SU-DHL-6 (cell line): ENCODE results near the gene FOXD4L1.
"Not testable (repeated sequence)": the region's sequence is repeated elsewhere in the genome, so short reads cannot be mapped to it uniquely, and the experiment has no call there.

ENCODE experiments used
- EZH2phosphoT487 ChIP-seq: fragments of 200-600 bp; sonication (generic), shearing (Covaris generic); conservative IDR thresholded peaks from 2 replicates; pipeline ENCODE4 v1.6.1; 2018; ENCODE audit warnings: mild to moderate bottlenecking, antibody characterized with exemption, low read length, moderate library complexity, mixed read lengths
- TF ChIP-seq, protein P1 (sequence below): fragments of 200-600 bp; sonication (generic); IDR thresholded peaks from one replicate; pipeline ENCODE4 v1.5.1; 2017; ENCODE audit warnings: antibody characterized with exemption, mild to moderate bottlenecking, low read length, moderate library complexity; ENCODE audit not compliant: insufficient read depth, poor library complexity, severe bottlenecking

GRCh38 chr2:113515457-113515856 lies 17.0 kb downstream of the FOXD4L1 start:
- not testable (repeated sequence) for TF ChIP-seq EZH2phosphoT487
- TF ChIP-seq, protein P1, sequence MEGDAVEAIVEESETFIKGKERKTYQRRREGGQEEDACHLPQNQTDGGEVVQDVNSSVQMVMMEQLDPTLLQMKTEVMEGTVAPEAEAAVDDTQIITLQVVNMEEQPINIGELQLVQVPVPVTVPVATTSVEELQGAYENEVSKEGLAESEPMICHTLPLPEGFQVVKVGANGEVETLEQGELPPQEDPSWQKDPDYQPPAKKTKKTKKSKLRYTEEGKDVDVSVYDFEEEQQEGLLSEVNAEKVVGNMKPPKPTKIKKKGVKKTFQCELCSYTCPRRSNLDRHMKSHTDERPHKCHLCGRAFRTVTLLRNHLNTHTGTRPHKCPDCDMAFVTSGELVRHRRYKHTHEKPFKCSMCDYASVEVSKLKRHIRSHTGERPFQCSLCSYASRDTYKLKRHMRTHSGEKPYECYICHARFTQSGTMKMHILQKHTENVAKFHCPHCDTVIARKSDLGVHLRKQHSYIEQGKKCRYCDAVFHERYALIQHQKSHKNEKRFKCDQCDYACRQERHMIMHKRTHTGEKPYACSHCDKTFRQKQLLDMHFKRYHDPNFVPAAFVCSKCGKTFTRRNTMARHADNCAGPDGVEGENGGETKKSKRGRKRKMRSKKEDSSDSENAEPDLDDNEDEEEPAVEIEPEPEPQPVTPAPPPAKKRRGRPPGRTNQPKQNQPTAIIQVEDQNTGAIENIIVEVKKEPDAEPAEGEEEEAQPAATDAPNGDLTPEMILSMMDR, result not testable (repeated sequence)
